H1 (cell line): ENCODE data around the gene CDK3. TPM values are rescaled to one million over a fixed set of nuclear protein-coding genes. Genes with fewer than 3 reads are reported as not detected.

Experiments used
- CTCF ChIA-PET: fragments of 300-600 bp; sonication (Branson Sonifier 250); formaldehyde crosslinking; loops from one replicate; lab custom pipeline; 2021; ENCODE audit not compliant: partially characterized antibody; lab: Charles Lee
- POLR2A ChIA-PET: fragments of 300-600 bp; sonication (Branson Sonifier 250); formaldehyde crosslinking; loops from one replicate; lab custom pipeline; 2021; ENCODE audit warnings: inconsistent platforms; ENCODE audit not compliant: partially characterized antibody; lab: Charles Lee
- DNase-seq, 2 experiments: peaks; one replicate each; pipeline versions ENCODE4 v3.0.0 to v3.0.0-alpha.2; 2010 to 2022; ENCODE audit warnings: low spot score in 2 of 2, low read depth in 1 of 2, mixed read lengths in 1 of 2
- FAIRE-seq: peaks from 2 replicates; lab custom pipeline; 2011; peaks lifted over from hg19 to GRCh38; lab: Jason Lieb, UNC
- H2AFZ ChIP-seq: 2 replicates; pipeline ENCODE4 v1.8.1; 2012; ENCODE audit warnings: low read length, inconsistent platforms
- H2AK5ac ChIP-seq: 2 replicates; pipeline ENCODE4 v1.6.1; 2013; ENCODE audit warnings: low read depth, low read length
- H2BK120ac ChIP-seq: replicated peaks from 2 replicates; pipeline ENCODE3; 2013; ENCODE audit warnings: low read depth, low read length, inconsistent platforms
- H2BK12ac ChIP-seq: 2 replicates; pipeline ENCODE4 v1.6.1; 2013; ENCODE audit warnings: low read depth, low read length
- H2BK15ac ChIP-seq: 2 replicates; pipeline ENCODE4 v1.6.1; 2013; ENCODE audit warnings: low read length
- H2BK20ac ChIP-seq: 2 replicates; pipeline ENCODE4 v1.6.1; 2013; ENCODE audit warnings: low read length
- H2BK5ac ChIP-seq: 2 replicates; pipeline ENCODE4 v1.6.1; 2013; ENCODE audit warnings: low read depth, low read length
- H3K14ac ChIP-seq: 2 replicates; pipeline ENCODE4 v1.6.1; 2013; ENCODE audit warnings: inconsistent platforms; ENCODE audit not compliant: insufficient read length
- H3K18ac ChIP-seq: 2 replicates; pipeline ENCODE4 v1.6.1; 2013; ENCODE audit warnings: low read length; ENCODE audit errors: extremely low read depth
- H3K23ac ChIP-seq: 2 replicates; pipeline ENCODE4 v1.6.1; 2013; ENCODE audit warnings: inconsistent platforms; ENCODE audit not compliant: insufficient read length
- H3K23me2 ChIP-seq: 2 replicates; pipeline ENCODE4 v1.6.1; 2013; ENCODE audit warnings: low read depth, low read length
- H3K27ac ChIP-seq: 2 replicates; pipeline ENCODE4 v1.6.1; 2011; ENCODE audit warnings: low read depth, low read length, inconsistent platforms
- H3K27me3 ChIP-seq, 4 experiments: replicated peaks in 1 of 4; 1 replicate in 1 of 4; 2 replicates in 3 of 4; pipeline versions ENCODE4 v1.6.1 to v1.8.1; 2011 to 2013; ENCODE audit warnings: low read length in 3 of 4, mild to moderate bottlenecking in 3 of 4, inconsistent platforms in 2 of 4, mixed read lengths in 2 of 4, moderate library complexity in 1 of 4; ENCODE audit not compliant: control insufficient read depth in 3 of 4, insufficient read depth in 3 of 4; ENCODE audit errors: extremely low read depth in 1 of 4
- H3K36me3 ChIP-seq, 4 experiments: 2 replicates each; pipeline versions ENCODE4 v1.6.1 to v1.8.1; 2011 to 2013; ENCODE audit warnings: mild to moderate bottlenecking in 4 of 4, low read length in 3 of 4, moderate library complexity in 2 of 4, control low read depth in 1 of 4, inconsistent platforms in 1 of 4; ENCODE audit not compliant: insufficient read depth in 4 of 4, control insufficient read depth in 2 of 4
- H3K4ac ChIP-seq: replicated peaks from 2 replicates; pipeline ENCODE3; 2013; ENCODE audit warnings: low read length, low read depth, mixed read lengths, inconsistent platforms; ENCODE audit not compliant: insufficient read length
- H3K4me1 ChIP-seq, 4 experiments: replicated peaks in 1 of 4; 1 replicate in 1 of 4; 2 replicates in 3 of 4; pipeline versions ENCODE4 v1.6.1 to v1.8.1; 2011 to 2013; ENCODE audit warnings: low read length in 3 of 4, inconsistent platforms in 2 of 4, mixed read lengths in 1 of 4; ENCODE audit not compliant: insufficient read depth in 4 of 4, control insufficient read depth in 3 of 4
- H3K4me2 ChIP-seq, 2 experiments: 2 replicates each; pipeline versions ENCODE4 v1.6.1 to v1.8.1; 2011 to 2013; ENCODE audit warnings: low read depth in 2 of 2, low read length in 2 of 2, control low read depth in 1 of 2, inconsistent platforms in 1 of 2, mild to moderate bottlenecking in 1 of 2; ENCODE audit not compliant: insufficient read depth in 1 of 2
- H3K4me3 ChIP-seq, 4 experiments: fragments of 200-600, 300-600 bp in 1 of 4; sonication (generic), shearing (Covaris generic), sonication (Bioruptor Twin) in 1 of 4; 2 replicates each; pipeline versions ENCODE4 v1.5.1 to v1.8.1; 2011 to 2016; ENCODE audit warnings: low read length in 4 of 4, low read depth in 3 of 4, control low read depth in 2 of 4, inconsistent platforms in 2 of 4, mild to moderate bottlenecking in 2 of 4, mixed read lengths in 1 of 4, moderate library complexity in 1 of 4; ENCODE audit not compliant: insufficient read depth in 2 of 4; ENCODE audit errors: extremely low read depth in 1 of 4
- H3K56ac ChIP-seq: replicated peaks from 2 replicates; pipeline ENCODE3; 2013; ENCODE audit warnings: low read depth, mild to moderate bottlenecking, mixed read lengths, low read length, inconsistent platforms; ENCODE audit not compliant: insufficient read length
- H3K79me1 ChIP-seq: 2 replicates; pipeline ENCODE4 v1.6.1; 2013; ENCODE audit warnings: low read depth, low read length, control low read depth
- H3K79me2 ChIP-seq, 2 experiments: 2 replicates each; pipeline versions ENCODE4 v1.6.1 to v1.8.1; 2012 to 2013; ENCODE audit warnings: low read length in 2 of 2, mild to moderate bottlenecking in 2 of 2, inconsistent platforms in 1 of 2; ENCODE audit not compliant: insufficient read depth in 2 of 2, control insufficient read depth in 1 of 2
- H3K9ac ChIP-seq, 4 experiments: replicated peaks in 1 of 4; 1 replicate in 1 of 4; 2 replicates in 3 of 4; pipeline versions ENCODE4 v1.6.1 to v1.8.1; 2011 to 2013; ENCODE audit warnings: low read depth in 3 of 4, low read length in 3 of 4, control low read depth in 2 of 4, mild to moderate bottlenecking in 2 of 4, moderate library complexity in 2 of 4, inconsistent platforms in 1 of 4; ENCODE audit errors: extremely low read depth in 1 of 4
- H3K9me3 ChIP-seq, 2 experiments: 2 replicates each; pipeline versions ENCODE4 v1.6.1 to v1.8.1; 2012 to 2013; ENCODE audit warnings: mild to moderate bottlenecking in 2 of 2, moderate library complexity in 2 of 2, control low read depth in 1 of 2, inconsistent platforms in 1 of 2, low read depth in 1 of 2, low read length in 1 of 2, mixed read lengths in 1 of 2; ENCODE audit not compliant: insufficient read depth in 2 of 2
- H4K20me1 ChIP-seq, 2 experiments: replicated peaks in 1 of 2; 2 replicates each; pipeline versions ENCODE3 to v1.8.1; 2011 to 2013; ENCODE audit warnings: inconsistent platforms in 2 of 2, low read length in 2 of 2, mild to moderate bottlenecking in 1 of 2; ENCODE audit not compliant: insufficient read depth in 2 of 2, control insufficient read depth in 1 of 2
- H4K5ac ChIP-seq: 2 replicates; pipeline ENCODE4 v1.6.1; 2013; ENCODE audit warnings: low read length, low read depth, mixed read lengths, inconsistent platforms; ENCODE audit not compliant: insufficient read length
- H4K8ac ChIP-seq: 2 replicates; pipeline ENCODE4 v1.8.0; 2013; ENCODE audit warnings: mild to moderate bottlenecking, moderate library complexity, low read length, inconsistent platforms; ENCODE audit not compliant: insufficient read depth; ENCODE audit errors: extremely low read depth
- H4K91ac ChIP-seq: replicated peaks from 2 replicates; pipeline ENCODE3; 2013; ENCODE audit warnings: low read length, mixed read lengths, inconsistent platforms; ENCODE audit not compliant: insufficient read length
- CHD2 ChIP-seq: IDR thresholded peaks from 2 replicates; pipeline ENCODE4 v1.6.1; 2012; ENCODE audit warnings: low read length, improper control_type of control experiment
- CTCF ChIP-seq, 3 experiments: IDR thresholded peaks; 1 replicate in 2 of 3; 2 replicates in 1 of 3; pipeline versions ENCODE4 v1.5.1 to v1.6.1; 2011; ENCODE audit warnings: low read length in 3 of 3, mild to moderate bottlenecking in 3 of 3, inconsistent platforms in 2 of 3, low read depth in 1 of 3, moderate library complexity in 1 of 3; ENCODE audit not compliant: insufficient read depth in 1 of 3; ENCODE audit errors: control extremely low read depth in 1 of 3
- EGR1 ChIP-seq: IDR thresholded peaks from 2 replicates; pipeline ENCODE4 v1.6.1; 2011; ENCODE audit warnings: low read depth, low read length, borderline replicate concordance
- EP300 ChIP-seq, 2 experiments: IDR thresholded peaks; 1 replicate in 1 of 2; 2 replicates in 1 of 2; pipeline ENCODE4 v1.6.1; 2011 to 2012; ENCODE audit warnings: low read depth in 2 of 2, low read length in 2 of 2, mild to moderate bottlenecking in 2 of 2, borderline replicate concordance in 1 of 2, inconsistent platforms in 1 of 2, moderate library complexity in 1 of 2
- FOSL1 ChIP-seq: IDR thresholded peaks from 2 replicates; pipeline ENCODE4 v1.6.1; 2011; ENCODE audit warnings: mild to moderate bottlenecking, low read depth, low read length, moderate library complexity; ENCODE audit not compliant: insufficient read depth
- JUN ChIP-seq: IDR thresholded peaks from 2 replicates; pipeline ENCODE4 v1.6.1; 2011; ENCODE audit warnings: low read depth, mild to moderate bottlenecking, improper control_type of control experiment, low read length
- NANOG ChIP-seq: IDR thresholded peaks from 2 replicates; pipeline ENCODE4 v1.6.1; 2011; ENCODE audit warnings: low read length, low read depth, mild to moderate bottlenecking, inconsistent platforms; ENCODE audit not compliant: insufficient read depth, poor library complexity, severe bottlenecking
- ZNF274 ChIP-seq: IDR thresholded peaks from 2 replicates; pipeline ENCODE4 v1.7.0; 2012; ENCODE audit warnings: low read length, borderline replicate concordance; ENCODE audit errors: extremely low read depth
- WGBS, 2 experiments: shearing (Covaris generic) in 1 of 2; methylation state at CpG; one replicate each; pipeline versions ENCODE4 v1.1.6 to v1.1.7; 2013 to 2015; ENCODE audit warnings: low lambda C conversion rate in 2 of 2, mixed read lengths in 2 of 2, inconsistent platforms in 1 of 2, low coverage in 1 of 2, missing lambda C conversion rate in 1 of 2; ENCODE audit not compliant: insufficient replicate concordance in 2 of 2, insufficient coverage in 1 of 2, insufficient read length in 1 of 2; ENCODE audit errors: extremely low coverage in 1 of 2, missing lambda C conversion rate in 1 of 2; 5-methylcytosine and 5-hydroxymethylcytosine counted together
- polyA plus RNA-seq, 7 experiments: library from polyadenylated mRNA; depleted of rRNA in 3 of 7; stranded (reverse) in 5 of 7; unstranded in 2 of 7; fragments of >200 nt in 5 of 7; fragments of 200-250 nt in 2 of 7; gene quantifications; 1 replicate in 5 of 7; 2 replicates in 1 of 7; 4 replicates in 1 of 7; pipeline versions ENCODE4 v1.2.1 to v1.2.3, GENCODE V29; 2011 to 2013; ENCODE audit warnings: missing spikeins in 2 of 7, mixed read lengths in 2 of 7
- total RNA-seq: library from RNA; stranded (reverse); fragmentation: NEBNext Ultra II Directional; extraction: Animal tissue kit (Norgen Biotek cat#: 25700); gene quantifications from 2 replicates; pipeline ENCODE4 v1.2.1, GENCODE V29; 2021
- TF ChIP-seq, protein P1 (sequence below): IDR thresholded peaks from 2 replicates; pipeline ENCODE4 v1.6.1; 2012; ENCODE audit warnings: inconsistent platforms
- TF ChIP-seq, protein P2 (sequence below): IDR thresholded peaks from 2 replicates; pipeline ENCODE4 v1.6.1; 2012; ENCODE audit warnings: inconsistent platforms

Gene CDK3
- total and polyA plus RNA-seq, 2 of the 8 experiments (the other 6 are each of a cell fraction or from before 2014, with no cell fraction given) = 10.0 to 14.6 TPM

- no peak for DNase-seq
- no peak for TF ChIP-seq EGR1
- TF ChIP-seq JUN = no peak
- TF ChIP-seq ZNF274 = no peak
- TF ChIP-seq, protein P1, sequence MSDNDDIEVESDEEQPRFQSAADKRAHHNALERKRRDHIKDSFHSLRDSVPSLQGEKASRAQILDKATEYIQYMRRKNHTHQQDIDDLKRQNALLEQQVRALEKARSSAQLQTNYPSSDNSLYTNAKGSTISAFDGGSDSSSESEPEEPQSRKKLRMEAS = no peak
- no peak for TF ChIP-seq EP300 (IDR thresholded peaks at IDR 0.05; ENCODE audit: borderline replicate concordance in 1 of 2, low read depth in 2 of 2, low read length in 2 of 2)
- no peak for TF ChIP-seq FOSL1
- no peak for TF ChIP-seq NANOG
- no peak for TF ChIP-seq CTCF (IDR thresholded peaks at IDR 0.05; ENCODE audit: control extremely low read depth in 1 of 3, insufficient read depth in 1 of 3, low read depth in 1 of 3, low read length in 3 of 3)
- TF ChIP-seq, protein P2, sequence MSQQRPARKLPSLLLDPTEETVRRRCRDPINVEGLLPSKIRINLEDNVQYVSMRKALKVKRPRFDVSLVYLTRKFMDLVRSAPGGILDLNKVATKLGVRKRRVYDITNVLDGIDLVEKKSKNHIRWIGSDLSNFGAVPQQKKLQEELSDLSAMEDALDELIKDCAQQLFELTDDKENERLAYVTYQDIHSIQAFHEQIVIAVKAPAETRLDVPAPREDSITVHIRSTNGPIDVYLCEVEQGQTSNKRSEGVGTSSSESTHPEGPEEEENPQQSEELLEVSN = no peak
- TF ChIP-seq CHD2 = no peak
Observed at GRCh38 chr17:76024353-76024752, 23.7 kb downstream of the CDK3 start.

More at GRCh38 chr17:76024353-76024752, 23.7 kb downstream of the CDK3 start:
- no peaks in the 10 kb centered on the region for H4K20me1 ChIP-seq
- H2BK5ac ChIP-seq = no peak overlapping the region
- no peak overlapping the region for H3K56ac ChIP-seq
- ChIA-PET CTCF (interaction anchor here (0.9 to 32.0 kb wide), 3 partner anchors 18 to 113 kb away, joined by 3 to 885 read pairs (median 5); partner anchors contain the start of genes MRPL38 and TRIM65), POLR2A (interaction anchor here (1.6 to 1.8 kb wide), 2 partner anchors 10 to 16 kb away, joined by 4 to 5 read pairs; no protein-coding TSS in a partner anchor)
- H3K4me1 ChIP-seq = peaks cover 0 to 7% (median 1%) of the 10 kb centered on the region in 4 experiments; a peak in 4 of 7 replicates
- no peaks in the 10 kb centered on the region for H3K27me3 ChIP-seq
- FAIRE-seq = no peak
- no peak overlapping the region for H3K14ac ChIP-seq
- H3K79me2 ChIP-seq = no peaks in the 10 kb centered on the region
- H3K18ac ChIP-seq = no peak overlapping the region
- no peak overlapping the region for H4K8ac ChIP-seq
- H2BK12ac ChIP-seq = no peak overlapping the region
- WGBS, 2 experiments = 91% methylated on average over 9 of the region's 9 CpGs; no CpG with 5 or more reads in 1 of the 2 experiments
- H3K9ac ChIP-seq = no peak overlapping the region
- H2AK5ac ChIP-seq = no peak overlapping the region
- H3K36me3 ChIP-seq = no peaks in the 10 kb centered on the region
- no peaks in the 10 kb centered on the region for H3K79me1 ChIP-seq
- no peak overlapping the region for H3K4ac ChIP-seq
- H4K91ac ChIP-seq = no peak overlapping the region
- H3K4me3 ChIP-seq = no peak overlapping the region
- H3K23ac ChIP-seq = no peak overlapping the region
- H3K27ac ChIP-seq = no peak overlapping the region
- no peak overlapping the region for H2BK15ac ChIP-seq
- H3K9me3 ChIP-seq = no peaks in the 10 kb centered on the region
- H2BK120ac ChIP-seq = no peak overlapping the region
- no peak overlapping the region for H4K5ac ChIP-seq
- H2AFZ ChIP-seq = no peak overlapping the region
- H3K23me2 ChIP-seq = no peaks in the 10 kb centered on the region
- H2BK20ac ChIP-seq = no peak overlapping the region
- no peak overlapping the region for H3K4me2 ChIP-seq
